Hepatocyte (in vitro differentiated cells): ENCODE data around the gene GNAS.

Experiments used
- CTCF ChIP-seq: fragments of 200-600 bp; sonication (generic); IDR thresholded peaks from 2 replicates; pipeline ENCODE4 v1.5.1; 2016; ENCODE audit warnings: antibody characterized with exemption, mild to moderate bottlenecking; ENCODE audit not compliant: poor library complexity
- EZH2 ChIP-seq: fragments of 200-600 bp; sonication (generic); IDR thresholded peaks from 2 replicates; pipeline ENCODE4 v1.6.1; 2016; ENCODE audit warnings: antibody characterized with exemption, mild to moderate bottlenecking, borderline replicate concordance

GRCh38 chr20:58941471-58941870 lies 89.0 kb downstream of the GNAS start:
- TF ChIP-seq CTCF = no peak
- no peak for TF ChIP-seq EZH2
